HepG2 (cell line): Measurements from ENCODE around the gene RABIF. TPM values are rescaled to one million over a fixed set of nuclear protein-coding genes. Genes with fewer than 3 reads are reported as not detected.

Source experiments
- ATAC-seq: fragments of 200-7000 bp; cut with Tn5 transposase; 3 replicates; pipeline ENCODE4 v1.9.1; 2020; ENCODE audit warnings: mild to moderate bottlenecking, moderate library complexity
- BruUV-seq: library from RNA; stranded (reverse); fragments of 400-500 nt; replicated peaks from 2 replicates; lab custom pipeline; 2021; lab: Mats Ljungman, UMichigan
- CTCF ChIA-PET: fragments of 300-600 bp; formaldehyde crosslinking; extraction: SDS; loops from one replicate; lab custom pipeline; 2021; ENCODE audit warnings: low total read pairs, inconsistent platforms, low intra/inter-chr PET ratio; lab: Yijun Ruan, JAX
- POLR2A ChIA-PET: fragments of 350-600 bp; sonication (Branson Sonifier 250); formaldehyde crosslinking; loops from one replicate; lab custom pipeline; 2020; ENCODE audit warnings: antibody characterized with exemption, inconsistent platforms; lab: Yijun Ruan, JAX
- DNase-seq: peaks from one replicate; pipeline ENCODE4 v3.0.0-alpha.2; 2015; ENCODE audit warnings: low spot score
- FAIRE-seq: peaks from 3 replicates; lab custom pipeline; 2011; peaks lifted over from hg19 to GRCh38; lab: Jason Lieb, UNC
- H2AFZ ChIP-seq: one replicate; pipeline ENCODE4 v1.6.1; 2011; ENCODE audit warnings: low read length, inconsistent platforms
- H3K27ac ChIP-seq: fragments of 300-600 bp; 3 replicates; pipeline ENCODE4 v1.8.0; 2011; ENCODE audit warnings: mixed run types, mild to moderate bottlenecking, mixed read lengths, low read length, inconsistent platforms; ENCODE audit not compliant: insufficient read depth; ENCODE audit errors: extremely low read length
- H3K27me3 ChIP-seq, 2 experiments: fragments of 200-600 bp in 1 of 2; 2 replicates in 1 of 2; 3 replicates in 1 of 2; pipeline versions ENCODE4 v1.6.0 to v1.8.0; 2011; ENCODE audit warnings: low read length in 2 of 2, mild to moderate bottlenecking in 2 of 2, moderate library complexity in 2 of 2, inconsistent platforms in 1 of 2; ENCODE audit not compliant: insufficient read depth in 2 of 2, control insufficient read depth in 1 of 2
- H3K36me3 ChIP-seq, 2 experiments: fragments of 200-600 bp in 1 of 2; replicated peaks in 1 of 2; 2 replicates in 1 of 2; 3 replicates in 1 of 2; pipeline versions ENCODE4 v1.5.1 to v1.8.0; 2011; ENCODE audit warnings: low read length in 2 of 2, inconsistent platforms in 1 of 2; ENCODE audit not compliant: insufficient read depth in 2 of 2, control insufficient read depth in 1 of 2
- H3K4me1 ChIP-seq: 2 replicates; pipeline ENCODE4 v1.5.1; 2012; ENCODE audit warnings: low read length, inconsistent platforms; ENCODE audit not compliant: insufficient read depth
- H3K4me2 ChIP-seq: 2 replicates; pipeline ENCODE4 v1.6.0; 2011; ENCODE audit warnings: low read depth, low read length, inconsistent platforms
- H3K4me3 ChIP-seq, 3 experiments: fragments of 200-600 bp in 1 of 3; sonication (generic), shearing (Covaris generic) in 1 of 3; replicated peaks in 1 of 3; 2 replicates each; pipeline ENCODE4 v1.5.1; 2011 to 2016; ENCODE audit warnings: low read length in 3 of 3, inconsistent platforms in 2 of 3, low read depth in 2 of 3, mild to moderate bottlenecking in 2 of 3, control low read depth in 1 of 3, mixed read lengths in 1 of 3; ENCODE audit not compliant: insufficient read depth in 1 of 3
- H3K79me2 ChIP-seq: one replicate; pipeline ENCODE4 v1.6.1; 2011; ENCODE audit warnings: low read length, inconsistent platforms; ENCODE audit not compliant: insufficient read depth
- H3K9ac ChIP-seq: 2 replicates; pipeline ENCODE4 v1.6.0; 2011; ENCODE audit warnings: mild to moderate bottlenecking, low read depth, low read length, inconsistent platforms; ENCODE audit not compliant: insufficient read depth
- H3K9me3 ChIP-seq: 2 replicates; pipeline ENCODE4 v1.5.1; 2012; ENCODE audit warnings: mild to moderate bottlenecking, low read length
- H4K20me1 ChIP-seq: 2 replicates; pipeline ENCODE4 v1.6.0; 2011; ENCODE audit warnings: inconsistent platforms, mild to moderate bottlenecking, low read length, moderate library complexity; ENCODE audit not compliant: insufficient read depth
- AKAP8 ChIP-seq: sonication (generic); formaldehyde crosslinking; IDR thresholded peaks from 2 replicates; pipeline ENCODE4 v1.5.1; 2020; ENCODE audit warnings: mild to moderate bottlenecking, missing genetic modification reagents
- FIP1L1 ChIP-seq: fragments of 200-400 bp; formaldehyde crosslinking; IDR thresholded peaks from 2 replicates; pipeline ENCODE4 v1.6.1; 2018; ENCODE audit warnings: low read depth, mild to moderate bottlenecking, low read length, moderate library complexity, borderline replicate concordance; ENCODE audit not compliant: insufficient read depth
- KAT8 ChIP-seq: IDR thresholded peaks from 2 replicates; pipeline ENCODE4 v1.6.1; 2016; ENCODE audit warnings: missing genetic modification reagents, missing compliant biosample characterization
- THYN1 ChIP-seq: sonication (generic); formaldehyde crosslinking; IDR thresholded peaks from 2 replicates; pipeline ENCODE4 v1.8.1; 2023; ENCODE audit warnings: low read depth, mild to moderate bottlenecking, moderate library complexity, missing genetic modification reagents, borderline replicate concordance
- WGBS: methylation state at CpG from one replicate; pipeline ENCODE4 v1.1.6; 2017; ENCODE audit warnings: low lambda C conversion rate; 5-methylcytosine and 5-hydroxymethylcytosine counted together
- in situ Hi-C: cut with HindIII; loops from 2 replicates; pipeline ENCODE4 v1.10.0; 2017; ENCODE audit warnings: low pct_unique_long_range_greater_than_20kb; ENCODE audit not compliant: extremely low pct_ligation_motif_present
- intact Hi-C: fragments of 100-400 bp; cut with micrococcal nuclease; formaldehyde crosslinking; loops from one replicate; pipeline ENCODE4 v1.10.0; 2022; ENCODE audit not compliant: unreplicated experiment
- polyA plus RNA-seq, 8 experiments: library from polyadenylated mRNA; depleted of rRNA in 3 of 8; stranded (reverse) in 7 of 8; unstranded in 1 of 8; fragments of >200 nt; fragmentation: Illumina TruSeq in 4 of 8; extraction: Trizol in 4 of 8; gene quantifications; 2 replicates each; pipeline versions ENCODE4 v1.2.1 to v1.2.3, GENCODE V29; 2011 to 2016; ENCODE audit warnings: low read depth in 4 of 8, missing spikeins in 1 of 8, mixed read lengths in 1 of 8; ENCODE audit not compliant: insufficient read depth in 1 of 8
- total RNA-seq, 5 experiments: library from RNA; depleted of rRNA; stranded (reverse); fragments of >200 nt; fragmentation: Illumina TruSeq; extraction: Trizol; gene quantifications; 2 replicates each; pipeline ENCODE4 v1.2.3, GENCODE V29; 2016; ENCODE audit warnings: low read depth in 1 of 5
- TF ChIP-seq, protein P1 (sequence below), 2 experiments: IDR thresholded peaks; 2 replicates each; pipeline ENCODE4 v1.6.1; 2011 to 2012; ENCODE audit warnings: low read length in 2 of 2, borderline replicate concordance in 1 of 2, low read depth in 1 of 2, mild to moderate bottlenecking in 1 of 2, moderate library complexity in 1 of 2

Gene RABIF
- total and polyA plus RNA-seq, 2 of the 13 experiments (the other 11 are each of a cell fraction or from before 2014, with no cell fraction given) = 7.6 to 8.3 TPM

DNA sequence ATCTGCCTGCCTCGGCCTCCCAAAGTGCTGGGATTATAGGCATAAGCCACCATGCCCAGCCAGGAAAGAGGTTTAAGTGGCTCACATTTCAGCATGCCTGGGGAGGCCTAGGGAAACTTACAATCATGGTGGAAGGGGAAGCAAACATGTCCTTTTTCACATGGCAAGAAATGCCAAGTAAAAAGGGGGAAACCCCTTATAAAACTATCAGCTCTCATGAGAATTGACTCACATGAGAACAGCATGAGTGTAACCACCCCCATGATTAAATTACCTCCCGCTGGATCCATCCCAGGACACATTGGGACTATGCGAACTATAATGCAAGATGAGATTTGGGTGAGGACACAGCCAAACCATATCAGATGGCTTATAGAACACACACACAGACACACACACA is 46.9 kb upstream of the RABIF start (continued):
- no peak for TF ChIP-seq AKAP8
- no peak for TF ChIP-seq FIP1L1
- TF ChIP-seq THYN1 = no peak

DNA sequence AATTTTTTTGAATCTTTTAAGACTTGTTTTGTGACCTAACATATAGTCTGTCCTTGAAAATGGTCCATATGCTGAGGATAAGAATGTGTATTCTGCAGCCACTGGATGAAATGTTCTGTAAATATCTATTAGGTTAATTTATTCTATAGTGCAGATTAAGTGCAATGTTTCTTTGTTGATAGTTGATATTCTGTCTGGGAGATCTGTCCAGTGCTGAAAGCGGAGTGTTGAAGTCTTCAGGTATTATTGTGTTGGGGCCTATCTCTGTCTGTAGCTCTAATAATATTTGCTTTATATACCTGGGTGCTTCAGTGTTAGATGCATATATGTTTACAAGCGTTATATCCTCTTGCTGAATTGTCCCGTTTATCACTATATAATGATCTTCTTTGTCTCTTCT is 45.8 kb upstream of the RABIF start:
- Histone ChIP-seq H3K4me1 (no peaks in the 10 kb centered on the region), H3K27me3 (no peaks in the 10 kb centered on the region), H3K4me3 (no peak overlapping the region), H4K20me1 (no peaks in the 10 kb centered on the region), H3K9me3 (no peaks in the 10 kb centered on the region), H3K9ac (no peak overlapping the region), H3K36me3 (no peaks in the 10 kb centered on the region), H3K4me2 (no peak overlapping the region), H3K79me2 (no peaks in the 10 kb centered on the region), H2AFZ (no peak overlapping the region), H3K27ac (no peak overlapping the region)
- WGBS = 34% methylated on average over 3 of the region's 3 CpGs
- BruUV-seq = no TSS peak
- intact Hi-C loops (no loop called here), in situ Hi-C loops (no loop called here)
- CTCF ChIA-PET = no interaction called here
- TF ChIP-seq KAT8 (CRISPR knock-in tag) = no peak
- TF ChIP-seq, protein P1, sequence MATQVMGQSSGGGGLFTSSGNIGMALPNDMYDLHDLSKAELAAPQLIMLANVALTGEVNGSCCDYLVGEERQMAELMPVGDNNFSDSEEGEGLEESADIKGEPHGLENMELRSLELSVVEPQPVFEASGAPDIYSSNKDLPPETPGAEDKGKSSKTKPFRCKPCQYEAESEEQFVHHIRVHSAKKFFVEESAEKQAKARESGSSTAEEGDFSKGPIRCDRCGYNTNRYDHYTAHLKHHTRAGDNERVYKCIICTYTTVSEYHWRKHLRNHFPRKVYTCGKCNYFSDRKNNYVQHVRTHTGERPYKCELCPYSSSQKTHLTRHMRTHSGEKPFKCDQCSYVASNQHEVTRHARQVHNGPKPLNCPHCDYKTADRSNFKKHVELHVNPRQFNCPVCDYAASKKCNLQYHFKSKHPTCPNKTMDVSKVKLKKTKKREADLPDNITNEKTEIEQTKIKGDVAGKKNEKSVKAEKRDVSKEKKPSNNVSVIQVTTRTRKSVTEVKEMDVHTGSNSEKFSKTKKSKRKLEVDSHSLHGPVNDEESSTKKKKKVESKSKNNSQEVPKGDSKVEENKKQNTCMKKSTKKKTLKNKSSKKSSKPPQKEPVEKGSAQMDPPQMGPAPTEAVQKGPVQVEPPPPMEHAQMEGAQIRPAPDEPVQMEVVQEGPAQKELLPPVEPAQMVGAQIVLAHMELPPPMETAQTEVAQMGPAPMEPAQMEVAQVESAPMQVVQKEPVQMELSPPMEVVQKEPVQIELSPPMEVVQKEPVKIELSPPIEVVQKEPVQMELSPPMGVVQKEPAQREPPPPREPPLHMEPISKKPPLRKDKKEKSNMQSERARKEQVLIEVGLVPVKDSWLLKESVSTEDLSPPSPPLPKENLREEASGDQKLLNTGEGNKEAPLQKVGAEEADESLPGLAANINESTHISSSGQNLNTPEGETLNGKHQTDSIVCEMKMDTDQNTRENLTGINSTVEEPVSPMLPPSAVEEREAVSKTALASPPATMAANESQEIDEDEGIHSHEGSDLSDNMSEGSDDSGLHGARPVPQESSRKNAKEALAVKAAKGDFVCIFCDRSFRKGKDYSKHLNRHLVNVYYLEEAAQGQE (IDR thresholded peaks at IDR 0.05; ENCODE audit: borderline replicate concordance in 1 of 2, low read depth in 1 of 2, low read length in 2 of 2) = peak in 1 of 2 experiments; percentile 85; a peak in 3 of 4 replicates
- FAIRE-seq = no peak
- POLR2A ChIA-PET = no interaction called here
- ATAC-seq = no peak
- no peak for DNase-seq
